ENCODE data around the gene HTR4. TPM values are rescaled to one million over a fixed set of nuclear protein-coding genes. Genes with fewer than 3 reads are reported as not detected.

HTR4 gene
- total RNA-seq, 1 donor from 2014 or later = not detected

- no peaks in the 10 kb centered on the region for H3K27me3 Mint-ChIP-seq (ENCODE audit: unreplicated experiment)
- TF ChIP-seq, protein P1, sequence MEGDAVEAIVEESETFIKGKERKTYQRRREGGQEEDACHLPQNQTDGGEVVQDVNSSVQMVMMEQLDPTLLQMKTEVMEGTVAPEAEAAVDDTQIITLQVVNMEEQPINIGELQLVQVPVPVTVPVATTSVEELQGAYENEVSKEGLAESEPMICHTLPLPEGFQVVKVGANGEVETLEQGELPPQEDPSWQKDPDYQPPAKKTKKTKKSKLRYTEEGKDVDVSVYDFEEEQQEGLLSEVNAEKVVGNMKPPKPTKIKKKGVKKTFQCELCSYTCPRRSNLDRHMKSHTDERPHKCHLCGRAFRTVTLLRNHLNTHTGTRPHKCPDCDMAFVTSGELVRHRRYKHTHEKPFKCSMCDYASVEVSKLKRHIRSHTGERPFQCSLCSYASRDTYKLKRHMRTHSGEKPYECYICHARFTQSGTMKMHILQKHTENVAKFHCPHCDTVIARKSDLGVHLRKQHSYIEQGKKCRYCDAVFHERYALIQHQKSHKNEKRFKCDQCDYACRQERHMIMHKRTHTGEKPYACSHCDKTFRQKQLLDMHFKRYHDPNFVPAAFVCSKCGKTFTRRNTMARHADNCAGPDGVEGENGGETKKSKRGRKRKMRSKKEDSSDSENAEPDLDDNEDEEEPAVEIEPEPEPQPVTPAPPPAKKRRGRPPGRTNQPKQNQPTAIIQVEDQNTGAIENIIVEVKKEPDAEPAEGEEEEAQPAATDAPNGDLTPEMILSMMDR (IDR thresholded peaks at IDR 0.05; ENCODE audit: unreplicated experiment) = no peak
- H3K9me3 Mint-ChIP-seq (ENCODE audit: unreplicated experiment) = no peaks in the 10 kb centered on the region
- DNase-seq (ENCODE audit: low spot score) = no peak
- H3K4me1 Mint-ChIP-seq (ENCODE audit: unreplicated experiment) = peaks cover 10% of the 10 kb centered on the region
- H3K36me3 Mint-ChIP-seq (ENCODE audit: low read depth, unreplicated experiment) = no peaks in the 10 kb centered on the region
- H3K27ac Mint-ChIP-seq (ENCODE audit: unreplicated experiment) = no peak overlapping the region
- H3K4me3 Mint-ChIP-seq (ENCODE audit: unreplicated experiment) = no peak overlapping the region
Measured at GRCh38 chr5:148543727-148544126, 110.6 kb downstream of the HTR4 start.

GRCh38 chr5:148542812-148543211 lies 111.5 kb downstream of the HTR4 start:
- Mint-ChIP-seq H3K4me1 (ENCODE audit: unreplicated experiment) (peaks cover 10% of the 10 kb centered on the region), H3K27me3 (ENCODE audit: unreplicated experiment) (no peaks in the 10 kb centered on the region), H3K9me3 (ENCODE audit: unreplicated experiment) (no peaks in the 10 kb centered on the region), H3K36me3 (ENCODE audit: low read depth, unreplicated experiment) (no peaks in the 10 kb centered on the region), H3K4me3 (ENCODE audit: unreplicated experiment) (no peak overlapping the region), H3K27ac (ENCODE audit: unreplicated experiment) (no peak overlapping the region)
- no peak for DNase-seq (ENCODE audit: low spot score)
- TF ChIP-seq, protein P1 (IDR thresholded peaks at IDR 0.05; ENCODE audit: unreplicated experiment) = no peak

DNA sequence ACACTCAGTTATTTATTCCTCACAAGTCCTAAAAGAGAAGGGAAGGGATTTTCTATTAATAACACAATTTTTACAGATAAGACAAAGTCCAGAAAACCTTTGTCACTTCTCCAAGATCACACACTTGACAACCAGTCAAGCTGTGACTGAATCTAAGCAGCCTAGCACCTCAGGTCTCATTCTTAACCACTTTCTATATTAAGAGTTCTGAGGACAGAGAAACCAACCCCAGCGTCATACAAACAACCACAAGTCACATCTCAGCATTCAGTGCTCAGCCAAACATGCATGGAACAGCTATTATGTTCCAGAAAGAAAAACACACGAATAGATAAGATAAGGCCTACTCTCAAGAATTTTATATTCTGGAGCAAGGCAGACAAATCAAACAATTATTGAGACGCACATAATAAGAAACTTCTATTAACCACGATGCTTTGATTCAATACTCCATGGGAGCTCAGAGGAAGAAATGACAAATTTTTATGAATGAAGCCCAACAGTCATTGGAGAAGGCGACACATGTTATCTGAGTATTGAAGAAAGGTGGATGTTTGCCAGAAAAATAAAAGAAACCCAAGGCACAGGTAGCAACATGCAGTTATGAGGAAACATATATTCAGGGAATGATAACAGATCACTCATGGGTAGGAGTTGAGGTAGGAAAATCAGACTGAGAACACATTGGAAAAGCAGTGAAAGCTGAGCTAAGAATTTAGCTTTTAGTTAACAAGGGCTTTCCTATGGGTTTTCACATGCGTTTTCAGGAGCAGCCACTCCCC lies 113.1 kb downstream of the HTR4 start:
- Mint-ChIP-seq H3K4me3 (ENCODE audit: unreplicated experiment) (no peak overlapping the region), H3K9me3 (ENCODE audit: unreplicated experiment) (no peaks in the 10 kb centered on the region), H3K27me3 (ENCODE audit: unreplicated experiment) (no peaks in the 10 kb centered on the region), H3K4me1 (ENCODE audit: unreplicated experiment) (peaks cover 4% of the 10 kb centered on the region), H3K36me3 (ENCODE audit: low read depth, unreplicated experiment) (no peaks in the 10 kb centered on the region), H3K27ac (ENCODE audit: unreplicated experiment) (no peak overlapping the region)
- TF ChIP-seq, protein P1 (IDR thresholded peaks at IDR 0.05; ENCODE audit: unreplicated experiment) = no peak
- DNase-seq (ENCODE audit: low spot score) = no peak

- H3K27me3 Mint-ChIP-seq (ENCODE audit: unreplicated experiment) = no peaks in the 10 kb centered on the region
- H3K4me1 Mint-ChIP-seq (ENCODE audit: unreplicated experiment) = peaks cover 4% of the 10 kb centered on the region
- TF ChIP-seq, protein P1 (IDR thresholded peaks at IDR 0.05; ENCODE audit: unreplicated experiment) = no peak
- no peak for DNase-seq (ENCODE audit: low spot score)
- H3K4me3 Mint-ChIP-seq (ENCODE audit: unreplicated experiment) = no peak overlapping the region
- H3K9me3 Mint-ChIP-seq (ENCODE audit: unreplicated experiment) = no peaks in the 10 kb centered on the region
- H3K36me3 Mint-ChIP-seq (ENCODE audit: low read depth, unreplicated experiment) = no peaks in the 10 kb centered on the region
- H3K27ac Mint-ChIP-seq (ENCODE audit: unreplicated experiment) = no peak overlapping the region
Measured at GRCh38 chr5:148540647-148541046, 113.7 kb downstream of the HTR4 start.

- H3K36me3 Mint-ChIP-seq (ENCODE audit: low read depth, unreplicated experiment) = no peaks in the 10 kb centered on the region
- H3K4me3 Mint-ChIP-seq (ENCODE audit: unreplicated experiment) = no peak overlapping the region
- no peaks in the 10 kb centered on the region for H3K4me1 Mint-ChIP-seq (ENCODE audit: unreplicated experiment)
- no peaks in the 10 kb centered on the region for H3K27me3 Mint-ChIP-seq (ENCODE audit: unreplicated experiment)
- TF ChIP-seq, protein P1 (IDR thresholded peaks at IDR 0.05; ENCODE audit: unreplicated experiment) = no peak
- H3K9me3 Mint-ChIP-seq (ENCODE audit: unreplicated experiment) = no peaks in the 10 kb centered on the region
- H3K27ac Mint-ChIP-seq (ENCODE audit: unreplicated experiment) = no peak overlapping the region
- no peak for DNase-seq (ENCODE audit: low spot score)
Measured at GRCh38 chr5:148539851-148540250, 114.5 kb downstream of the HTR4 start.
